GM06990 (cell line): ENCODE measurements around the gene BTBD17.
"Not testable (repeated sequence)": the region's sequence is repeated elsewhere in the genome, so short reads cannot be mapped to it uniquely, and the experiment has no call there.

Experiments
- DNase-seq: peaks from one replicate; pipeline ENCODE4 v3.0.0-alpha.2; 2011; ENCODE audit not compliant: insufficient read length; ENCODE audit errors: extremely low read depth
- H3K27me3 ChIP-seq: replicated peaks from 2 replicates; pipeline ENCODE4 v1.6.0; 2011; ENCODE audit warnings: low read length; ENCODE audit not compliant: control insufficient read depth, insufficient read depth
- H3K36me3 ChIP-seq: 2 replicates; pipeline ENCODE4 v1.5.1; 2011; ENCODE audit warnings: low read length; ENCODE audit not compliant: control insufficient read depth, insufficient read depth
- H3K4me3 ChIP-seq: replicated peaks from 2 replicates; pipeline ENCODE4 v1.5.1; 2011; ENCODE audit warnings: low read depth, mild to moderate bottlenecking, control low read depth, low read length
- TF ChIP-seq, protein P1 (sequence below): IDR thresholded peaks from 2 replicates; pipeline ENCODE4 v1.5.1; 2011; ENCODE audit warnings: low read length, control low read depth, mild to moderate bottlenecking, inconsistent platforms; ENCODE audit not compliant: insufficient read depth, poor library complexity, severe bottlenecking

The BTBD17 gene, protein sequence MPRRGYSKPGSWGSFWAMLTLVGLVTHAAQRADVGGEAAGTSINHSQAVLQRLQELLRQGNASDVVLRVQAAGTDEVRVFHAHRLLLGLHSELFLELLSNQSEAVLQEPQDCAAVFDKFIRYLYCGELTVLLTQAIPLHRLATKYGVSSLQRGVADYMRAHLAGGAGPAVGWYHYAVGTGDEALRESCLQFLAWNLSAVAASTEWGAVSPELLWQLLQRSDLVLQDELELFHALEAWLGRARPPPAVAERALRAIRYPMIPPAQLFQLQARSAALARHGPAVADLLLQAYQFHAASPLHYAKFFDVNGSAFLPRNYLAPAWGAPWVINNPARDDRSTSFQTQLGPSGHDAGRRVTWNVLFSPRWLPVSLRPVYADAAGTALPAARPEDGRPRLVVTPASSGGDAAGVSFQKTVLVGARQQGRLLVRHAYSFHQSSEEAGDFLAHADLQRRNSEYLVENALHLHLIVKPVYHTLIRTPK

DNA sequence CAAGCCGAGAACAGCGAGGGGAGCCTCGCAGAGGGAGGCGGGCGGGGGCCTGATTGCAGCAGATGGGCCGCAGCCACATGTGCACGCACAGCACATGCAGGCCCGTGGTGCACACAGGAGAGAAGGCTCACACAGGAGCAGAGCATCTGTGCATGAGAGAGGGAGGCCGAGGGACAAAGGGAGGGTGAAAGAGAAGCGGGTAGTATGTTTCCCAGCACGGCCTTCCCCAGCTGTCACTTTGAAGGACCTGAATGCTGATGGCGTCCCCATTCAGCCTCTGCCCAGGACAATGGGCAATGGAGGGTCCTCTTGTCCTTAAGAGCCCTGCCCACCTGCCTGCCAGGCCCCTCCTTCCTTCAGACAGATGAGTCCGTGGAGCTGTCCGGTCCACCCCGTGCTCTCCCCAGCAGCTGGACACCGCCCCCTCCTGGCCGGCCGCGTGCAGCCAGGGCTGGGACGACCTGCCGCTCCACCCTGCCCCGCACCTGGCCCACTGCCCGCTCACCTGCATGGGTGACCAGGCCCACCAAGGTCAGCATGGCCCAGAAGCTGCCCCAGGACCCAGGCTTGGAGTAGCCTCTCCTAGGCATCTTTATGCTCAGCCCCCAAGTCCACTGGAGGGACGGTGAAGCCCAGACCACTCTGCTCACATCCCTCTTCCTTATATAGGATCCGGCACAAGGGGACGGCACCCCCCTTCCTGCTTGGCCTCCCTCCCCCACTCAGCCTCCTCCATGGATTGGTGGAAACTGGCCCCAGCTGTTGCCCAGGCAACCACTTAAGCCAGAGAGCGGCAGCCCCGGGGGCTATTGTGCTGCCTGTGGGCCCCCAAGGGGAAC, at the start of gene BTBD17:
TSS of gene BTBD17 (minus strand) at position 639 of the 839 bp plus-strand sequence. CDS start at position 590, 49 bp downstream.
- TF ChIP-seq, protein P1, sequence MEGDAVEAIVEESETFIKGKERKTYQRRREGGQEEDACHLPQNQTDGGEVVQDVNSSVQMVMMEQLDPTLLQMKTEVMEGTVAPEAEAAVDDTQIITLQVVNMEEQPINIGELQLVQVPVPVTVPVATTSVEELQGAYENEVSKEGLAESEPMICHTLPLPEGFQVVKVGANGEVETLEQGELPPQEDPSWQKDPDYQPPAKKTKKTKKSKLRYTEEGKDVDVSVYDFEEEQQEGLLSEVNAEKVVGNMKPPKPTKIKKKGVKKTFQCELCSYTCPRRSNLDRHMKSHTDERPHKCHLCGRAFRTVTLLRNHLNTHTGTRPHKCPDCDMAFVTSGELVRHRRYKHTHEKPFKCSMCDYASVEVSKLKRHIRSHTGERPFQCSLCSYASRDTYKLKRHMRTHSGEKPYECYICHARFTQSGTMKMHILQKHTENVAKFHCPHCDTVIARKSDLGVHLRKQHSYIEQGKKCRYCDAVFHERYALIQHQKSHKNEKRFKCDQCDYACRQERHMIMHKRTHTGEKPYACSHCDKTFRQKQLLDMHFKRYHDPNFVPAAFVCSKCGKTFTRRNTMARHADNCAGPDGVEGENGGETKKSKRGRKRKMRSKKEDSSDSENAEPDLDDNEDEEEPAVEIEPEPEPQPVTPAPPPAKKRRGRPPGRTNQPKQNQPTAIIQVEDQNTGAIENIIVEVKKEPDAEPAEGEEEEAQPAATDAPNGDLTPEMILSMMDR: peak; percentile 74
- Histone ChIP-seq H3K4me3 (no peak within 1 kb of the TSS), H3K27me3 (no peaks in the 10 kb centered on the region; the same call in none of the 2 replicates), H3K36me3 (no peaks in the 10 kb centered on the region)
- no peak for DNase-seq

DNA sequence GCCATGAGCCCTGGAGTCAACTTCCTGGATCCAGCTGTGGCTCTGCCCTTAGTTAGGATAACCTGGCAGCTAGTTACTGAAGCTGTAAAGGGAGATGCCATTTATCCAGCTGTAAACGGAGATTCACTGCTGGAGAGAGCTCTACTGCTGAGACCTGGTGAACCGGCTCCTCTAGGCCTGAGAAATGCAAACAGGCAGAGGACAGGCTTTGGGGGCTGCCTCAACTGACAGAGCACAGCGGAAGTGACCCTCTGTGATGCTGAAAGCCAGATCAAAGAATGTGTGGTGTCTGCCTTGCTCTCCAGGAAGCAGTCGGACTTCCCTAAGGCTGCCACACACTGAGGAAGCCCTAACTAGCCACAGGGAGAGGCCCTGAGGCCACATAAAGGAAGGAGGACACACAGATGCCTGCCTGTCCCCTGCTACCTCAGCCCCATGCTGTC, 48.4 kb upstream of the BTBD17 start:
- Histone ChIP-seq H3K27me3 (no peaks in the 10 kb centered on the region; the same call in 1 of the 2 replicates), H3K36me3 (no peaks in the 10 kb centered on the region), H3K4me3 (no peak overlapping the region)
- DNase-seq: no peak
- TF ChIP-seq, protein P1: no peak

DNA sequence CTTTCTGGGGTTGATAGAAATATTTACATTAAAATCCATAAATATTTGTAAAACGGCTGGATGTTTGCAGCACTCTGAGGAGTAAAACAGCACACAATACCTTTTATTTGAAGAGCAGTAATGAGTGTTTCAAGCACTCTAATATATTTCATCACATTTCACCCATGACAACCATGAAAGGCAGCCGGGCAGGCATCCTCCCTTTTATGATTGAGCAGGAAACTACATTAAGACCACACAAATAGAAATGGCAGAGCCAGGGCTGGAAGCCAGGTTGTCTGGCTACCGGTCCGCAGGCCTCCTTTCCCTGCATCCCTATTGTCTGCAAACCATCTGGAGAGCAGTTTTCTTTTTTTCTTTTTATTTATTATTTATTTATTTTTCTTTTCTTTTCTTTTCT, 47.1 kb upstream of the BTBD17 start:
- Histone ChIP-seq H3K27me3 (no peaks in the 10 kb centered on the region; the same call in none of the 2 replicates), H3K36me3 (no peaks in the 10 kb centered on the region), H3K4me3 (no peak overlapping the region)
- TF ChIP-seq, protein P1: no peak
- DNase-seq: no peak

DNA sequence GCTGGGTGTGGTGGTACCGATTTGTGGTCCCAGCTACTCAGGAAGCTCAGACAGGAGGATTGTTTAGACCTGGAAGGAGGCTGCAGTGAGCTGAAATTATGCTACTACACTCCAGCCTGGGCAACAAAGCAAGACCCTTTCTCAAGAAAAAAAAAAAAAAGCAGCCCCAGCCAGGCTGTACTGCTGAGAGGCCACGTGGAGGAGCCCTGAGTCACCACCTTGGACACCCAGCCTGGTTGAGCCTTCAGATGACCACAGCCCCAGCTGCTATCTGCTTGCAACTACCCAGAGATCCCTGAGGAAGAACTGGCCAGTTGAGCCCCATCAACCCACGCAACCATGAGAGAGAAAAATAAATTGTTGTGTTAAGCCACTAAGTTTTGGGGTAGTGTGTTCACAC, 46.6 kb upstream of the BTBD17 start:
- no peaks in the 10 kb centered on the region for H3K36me3 ChIP-seq
- H3K4me3 ChIP-seq: no peak overlapping the region
- DNase-seq: no peak

DNA sequence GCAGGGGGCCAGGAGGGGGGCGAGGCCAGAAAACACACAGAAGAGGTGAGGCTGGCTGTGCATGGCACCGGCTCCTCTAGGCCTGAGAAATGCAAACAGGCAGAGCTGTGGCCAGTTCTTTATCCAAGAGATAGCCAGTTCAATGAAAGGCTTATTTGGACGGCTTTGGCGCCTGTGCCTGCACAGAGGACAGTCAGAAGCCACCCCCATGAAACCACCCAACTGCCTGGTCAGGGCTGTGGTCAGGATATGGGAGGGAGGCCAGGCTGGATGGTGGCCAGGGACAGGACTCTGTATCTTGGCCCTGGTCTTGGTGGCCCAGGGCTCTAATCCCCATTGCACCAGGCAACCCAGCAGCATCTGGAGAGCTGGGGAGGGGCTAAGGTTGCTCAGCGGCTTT, 45.7 kb upstream of the BTBD17 start:
- Histone ChIP-seq H3K27me3 (no peaks in the 10 kb centered on the region; the same call in none of the 2 replicates), H3K36me3 (no peaks in the 10 kb centered on the region), H3K4me3 (no peak overlapping the region)
- TF ChIP-seq, protein P1: no peak
- DNase-seq: no peak

More for the DNA sequence above, 46.6 kb upstream of the BTBD17 start:
- TF ChIP-seq, protein P1: peak; percentile 29
- no peaks in the 10 kb centered on the region; the same call in none of the 2 replicates for H3K27me3 ChIP-seq

DNA sequence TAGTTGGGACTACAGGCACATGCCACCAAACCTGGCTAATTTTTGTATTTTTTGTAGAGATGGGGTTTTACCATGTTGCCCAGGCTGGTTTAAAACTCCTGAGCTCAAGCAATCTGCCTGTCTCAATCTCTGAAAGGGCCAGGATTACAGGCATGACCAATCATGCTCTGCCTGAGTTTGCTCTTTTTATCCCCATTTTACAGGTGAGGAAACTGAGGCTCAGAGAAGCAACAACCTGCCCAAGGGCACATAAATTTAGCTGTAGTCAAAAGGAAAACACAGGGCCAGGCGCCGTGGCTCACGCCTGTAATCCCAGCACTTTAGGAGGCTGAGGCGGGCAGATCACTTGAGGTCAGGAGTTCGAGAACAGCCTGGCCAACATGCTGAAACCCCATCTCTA, 43.6 kb upstream of the BTBD17 start:
- H3K4me3 ChIP-seq, DNase-seq, H3K36me3 ChIP-seq, H3K27me3 ChIP-seq: not testable (repeated sequence)
